K562 (cell line): ENCODE results near the gene ZEB2. TPM values are rescaled to one million over a fixed set of nuclear protein-coding genes. Genes with fewer than 3 reads are reported as not detected.
A peak's percentile ranks its signal among the peaks of the same experiment; 100 is the strongest.

Source experiments
- E2F5 ChIP-seq: sonication (generic); formaldehyde crosslinking; IDR thresholded peaks from 2 replicates; pipeline ENCODE4 v1.8.0; 2022; ENCODE audit warnings: mild to moderate bottlenecking, missing genetic modification reagents
- FUS ChIP-seq: fragments of 200-400 bp; formaldehyde crosslinking; optimal IDR thresholded peaks from 2 replicates; pipeline ENCODE3; 2017; ENCODE audit warnings: low read depth, low read length
- GABPB1 ChIP-seq: sonication (generic); formaldehyde crosslinking; IDR thresholded peaks from 2 replicates; pipeline ENCODE4 v1.8.0; 2022; ENCODE audit warnings: mild to moderate bottlenecking, missing genetic modification reagents
- MGA ChIP-seq: fragments of 450-650 bp; IDR thresholded peaks from 2 replicates; pipeline ENCODE4 v1.6.1; 2016; ENCODE audit warnings: mild to moderate bottlenecking, moderate library complexity
- NBN ChIP-seq: fragments of 450-650 bp; IDR thresholded peaks from 2 replicates; pipeline ENCODE4 v1.6.1; 2016; ENCODE audit warnings: low read depth, mild to moderate bottlenecking
- NFATC3 ChIP-seq: fragments of 450-650 bp; IDR thresholded peaks from 2 replicates; pipeline ENCODE4 v1.6.1; 2017; ENCODE audit warnings: mild to moderate bottlenecking
- NFRKB ChIP-seq: fragments of 450-650 bp; IDR thresholded peaks from 2 replicates; pipeline ENCODE4 v1.6.1; 2016; ENCODE audit warnings: low read depth
- PHF8 ChIP-seq: fragments of 200-600 bp; sonication (generic); IDR thresholded peaks from 2 replicates; pipeline ENCODE4 v1.6.1; 2012; ENCODE audit warnings: mixed run types, mild to moderate bottlenecking, inconsistent platforms, low read length, moderate library complexity, borderline replicate concordance
- SMAD4 ChIP-seq: fragments of 250-450 bp; sonication (Bioruptor Pico); conservative IDR thresholded peaks from 2 replicates; pipeline ENCODE4 v1.8.0; 2021; ENCODE audit warnings: inconsistent platforms, mild to moderate bottlenecking, moderate library complexity
- XRCC5 ChIP-seq: fragments of 200-400 bp; formaldehyde crosslinking; IDR thresholded peaks from 2 replicates; pipeline ENCODE4 v1.6.1; 2017; ENCODE audit warnings: low read depth, mild to moderate bottlenecking, low read length
- ZC3H11A ChIP-seq: IDR thresholded peaks from 2 replicates; pipeline ENCODE4 v1.6.1; 2012; ENCODE audit warnings: low read depth, low read length, improper control_type of control experiment
- ZNF12 ChIP-seq: sonication (generic); formaldehyde crosslinking; IDR thresholded peaks from 2 replicates; pipeline ENCODE4 v1.4.0; 2020; ENCODE audit warnings: mild to moderate bottlenecking, missing genetic modification reagents
- ZNF586 ChIP-seq: fragments of 450-650 bp; formaldehyde crosslinking; conservative IDR thresholded peaks from 2 replicates; pipeline ENCODE4 v1.4.0; 2020; ENCODE audit warnings: mild to moderate bottlenecking, moderate library complexity
- ZZZ3 ChIP-seq: fragments of 450-650 bp; IDR thresholded peaks from 2 replicates; pipeline ENCODE4 v1.6.1; 2016; ENCODE audit warnings: antibody characterized with exemption, mild to moderate bottlenecking, moderate library complexity
- polyA plus RNA-seq, 8 experiments: library from polyadenylated mRNA; depleted of rRNA in 4 of 8; stranded (reverse) in 5 of 8; unstranded in 3 of 8; fragments of >200 nt; fragmentation: Nextera tagmentation in 2 of 8; fragmentation: Illumina TruSeq in 1 of 8; extraction: Ambion mirVana in 2 of 8; extraction: Trizol in 1 of 8; gene quantifications; 2 replicates each; pipeline versions ENCODE4 v1.2.1 to v1.2.3, GENCODE V29; 2011 to 2014; ENCODE audit warnings: inconsistent platforms in 1 of 8, missing spikeins in 1 of 8
- total RNA-seq, 7 experiments: library from RNA; depleted of rRNA in 6 of 7; stranded (reverse); fragments of >200 nt in 6 of 7; fragmentation: Illumina TruSeq in 2 of 7; extraction: Trizol in 2 of 7; gene quantifications; 2 replicates each; pipeline versions ENCODE4 v1.2.1 to v1.2.3, GENCODE V29; 2011 to 2021; ENCODE audit warnings: low replicate concordance in 1 of 7
- TF ChIP-seq, protein P1 (sequence below): IDR thresholded peaks from 2 replicates; pipeline ENCODE4 v1.6.1; 2016; ENCODE audit warnings: missing genetic modification characterization, missing compliant biosample characterization

The ZEB2 gene
- total and polyA plus RNA-seq, 9 of the 15 experiments (the other 6 are each of a cell fraction or from before 2014, with no cell fraction given), result 15.1 to 113 (median 72.3) TPM

GRCh38 chr2:144510294-144510991, 9.5 kb downstream of the ZEB2 start (continued):
- TF ChIP-seq MGA (no peak), NBN (no peak), ZC3H11A (no peak), NFRKB (no peak), ZNF586 (CRISPR knock-in tag) (no peak), NFATC3 (0 out of 2 replicates have a peak, but pooled peaks have one; percentile 34), GABPB1 (CRISPR knock-in tag) (no peak), FUS (no peak), PHF8 (no peak), SMAD4 (CRISPR knock-in tag) (no peak), E2F5 (CRISPR knock-in tag) (no peak), XRCC5 (peak; percentile 46; the same call in 1 of the 2 replicates), ZZZ3 (no peak), ZNF12 (CRISPR knock-in tag) (no peak)
- TF ChIP-seq, protein P1, sequence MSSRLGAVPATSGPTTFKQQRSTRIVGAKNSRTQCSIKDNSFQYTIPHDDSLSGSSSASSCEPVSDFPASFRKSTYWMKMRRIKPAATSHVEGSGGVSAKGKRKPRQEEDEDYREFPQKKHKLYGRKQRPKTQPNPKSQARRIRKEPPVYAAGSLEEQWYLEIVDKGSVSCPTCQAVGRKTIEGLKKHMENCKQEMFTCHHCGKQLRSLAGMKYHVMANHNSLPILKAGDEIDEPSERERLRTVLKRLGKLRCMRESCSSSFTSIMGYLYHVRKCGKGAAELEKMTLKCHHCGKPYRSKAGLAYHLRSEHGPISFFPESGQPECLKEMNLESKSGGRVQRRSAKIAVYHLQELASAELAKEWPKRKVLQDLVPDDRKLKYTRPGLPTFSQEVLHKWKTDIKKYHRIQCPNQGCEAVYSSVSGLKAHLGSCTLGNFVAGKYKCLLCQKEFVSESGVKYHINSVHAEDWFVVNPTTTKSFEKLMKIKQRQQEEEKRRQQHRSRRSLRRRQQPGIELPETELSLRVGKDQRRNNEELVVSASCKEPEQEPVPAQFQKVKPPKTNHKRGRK, result no peak
